Vagina (tissue), 2 donors: ENCODE data around the gene WDR87.
"Not testable (repeated sequence)": the region's sequence is repeated elsewhere in the genome, so short reads cannot be mapped to it uniquely, and the experiment has no call there.

Experiments used
- CTCF ChIP-seq, 3 experiments: fragments of 450-650 bp in 2 of 3; fragments of 200-600 bp in 1 of 3; sonication (generic) in 1 of 3; IDR thresholded peaks; one replicate each; pipeline ENCODE4 v1.5.1; 2017 to 2019; ENCODE audit warnings: antibody characterized with exemption in 3 of 3, mild to moderate bottlenecking in 2 of 3, moderate library complexity in 2 of 3
- POLR2A ChIP-seq, 2 donors: fragments of 450-650 bp; IDR thresholded peaks; one replicate each; pipeline ENCODE4 v1.6.1; 2017; ENCODE audit warnings: antibody characterized with exemption in 2 of 2, mild to moderate bottlenecking in 2 of 2, moderate library complexity in 2 of 2
- POLR2AphosphoS5 ChIP-seq, 2 donors: sonication (generic); formaldehyde crosslinking; IDR thresholded peaks; one replicate each; pipeline ENCODE4 v1.9.0; 2017; ENCODE audit warnings: antibody characterized with exemption in 2 of 2, mild to moderate bottlenecking in 2 of 2, low read depth in 1 of 2; ENCODE audit not compliant: insufficient read depth in 1 of 2

- not testable (repeated sequence) for TF ChIP-seq CTCF (IDR thresholded peaks at IDR 0.05); POLR2AphosphoS5 (IDR thresholded peaks at IDR 0.05; ENCODE audit: insufficient read depth in 1 of 2, low read depth in 1 of 2); POLR2A (IDR thresholded peaks at IDR 0.05)
Measured at GRCh38 chr19:37865930-37866329, 40.5 kb downstream of the WDR87 start.
